Thymus (tissue), 11 donors: ENCODE data around the gene PHIP. TPM values are rescaled to one million over a fixed set of nuclear protein-coding genes. Genes with fewer than 3 reads are reported as not detected.
"Not testable (repeated sequence)": the region's sequence is repeated elsewhere in the genome, so short reads cannot be mapped to it uniquely, and the experiment has no call there.

Experiments used
- DNase-seq, 9 donors: peaks; one replicate each; pipeline ENCODE4 v3.0.0-alpha.2; 2013; ENCODE audit warnings: low spot score in 9 of 9, low read depth in 6 of 9, missing footprints in 1 of 9
- H3K27ac ChIP-seq, 2 donors: one replicate each; pipeline ENCODE4 v1.5.1; 2013; ENCODE audit warnings: control low read depth in 1 of 2, low read depth in 1 of 2, low read length in 1 of 2, mild to moderate bottlenecking in 1 of 2, moderate library complexity in 1 of 2
- H3K27me3 ChIP-seq, 2 donors: one replicate each; pipeline ENCODE4 v1.5.1; 2013; ENCODE audit warnings: low read length in 1 of 2; ENCODE audit not compliant: control insufficient read depth in 2 of 2, insufficient read depth in 1 of 2
- H3K36me3 ChIP-seq, 2 donors: one replicate each; pipeline ENCODE4 v1.5.1; 2013; ENCODE audit warnings: low read length in 1 of 2, mild to moderate bottlenecking in 1 of 2, moderate library complexity in 1 of 2; ENCODE audit not compliant: control insufficient read depth in 2 of 2, insufficient read depth in 2 of 2
- H3K4me1 ChIP-seq, 2 donors: one replicate each; pipeline ENCODE4 v1.5.1; 2013; ENCODE audit warnings: low read length in 2 of 2; ENCODE audit not compliant: control insufficient read depth in 2 of 2, insufficient read depth in 2 of 2
- H3K4me3 ChIP-seq, 2 donors: one replicate each; pipeline ENCODE4 v1.5.1; 2013; ENCODE audit warnings: low read length in 2 of 2, control low read depth in 1 of 2, mild to moderate bottlenecking in 1 of 2
- H3K9me3 ChIP-seq, 2 donors: one replicate each; pipeline ENCODE4 v1.5.1; 2013; ENCODE audit warnings: low read length in 1 of 2, mild to moderate bottlenecking in 1 of 2; ENCODE audit not compliant: control insufficient read depth in 2 of 2, insufficient read depth in 1 of 2
- WGBS: extraction: QIAGEN DNeasy Blood & Tissue Kit; methylation state at CpG from one replicate; pipeline ENCODE4 v1.1.7; 2013; 5-methylcytosine and 5-hydroxymethylcytosine counted together
- polyA plus RNA-seq: library from polyadenylated mRNA; stranded (reverse); fragments of 200-250 nt; gene quantifications from one replicate; pipeline ENCODE4 v1.2.3, GENCODE V29; 2013
- total RNA-seq: library from RNA; stranded (reverse); fragments of 120-200 nt; gene quantifications from one replicate; pipeline ENCODE4 v1.2.4, GENCODE V29; 2013
- donor health status: healthy.

The PHIP gene
- total and polyA plus RNA-seq, 2 donors = 16.8 to 25.5 TPM

DNA sequence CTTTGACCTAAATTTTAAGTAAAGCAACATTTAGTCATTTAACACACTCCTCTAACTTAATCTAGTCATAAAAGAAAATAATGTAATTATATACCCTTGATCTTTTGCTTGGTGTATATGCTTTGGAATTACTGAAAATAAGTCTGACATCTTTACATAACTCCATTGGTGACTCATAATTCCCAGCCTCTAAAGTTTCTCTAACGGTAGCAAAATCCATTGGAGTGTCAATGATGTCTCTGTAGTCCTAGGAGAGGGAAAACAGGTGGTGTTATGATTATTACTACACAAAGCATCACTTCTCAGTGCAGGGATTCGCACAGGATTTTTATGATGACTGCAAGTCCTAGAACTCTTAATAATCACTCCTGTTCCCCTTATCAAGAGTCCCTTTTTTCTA lies 130.5 kb downstream of the PHIP start:
- WGBS = 97% methylated on average over 2 of the region's 2 CpGs
- Histone ChIP-seq H3K36me3 (peaks cover 16 to 77% of the 10 kb centered on the region in 2 donors), H3K4me3 (no peak overlapping the region), H3K4me1 (no peaks in the 10 kb centered on the region), H3K27me3 (no peaks in the 10 kb centered on the region), H3K9me3 (peaks cover 3 to 13% of the 10 kb centered on the region in 2 donors), H3K27ac (no peak overlapping the region)
- no peak for DNase-seq

DNA sequence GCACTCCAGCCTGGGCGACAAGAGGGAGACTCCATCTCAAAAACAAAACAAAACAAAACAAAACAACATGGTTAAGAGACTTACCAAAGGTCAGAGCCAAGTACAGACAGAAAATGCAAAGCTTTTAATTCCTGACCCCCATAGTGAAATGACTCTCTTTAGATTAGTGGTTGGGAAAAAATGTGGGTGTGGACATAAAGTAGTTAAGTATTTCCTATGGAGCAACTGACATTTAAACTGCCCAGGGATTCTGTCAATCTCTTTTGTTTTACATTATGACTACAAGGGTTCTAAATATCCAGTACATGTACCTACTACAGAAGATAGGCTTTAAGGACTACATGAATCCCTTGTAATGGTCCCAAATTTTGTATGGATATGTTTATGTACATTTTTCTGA lies 135.6 kb downstream of the PHIP start:
- Histone ChIP-seq H3K9me3 (no peaks in the 10 kb centered on the region), H3K4me3 (no peak overlapping the region), H3K27me3 (no peaks in the 10 kb centered on the region), H3K4me1 (no peaks in the 10 kb centered on the region), H3K27ac (no peak overlapping the region), H3K36me3 (peaks cover 11 to 55% of the 10 kb centered on the region in 2 donors)
- DNase-seq = no peak
- WGBS = 98% methylated on average over 1 of the region's 1 CpG

GRCh38 chr6:78936515-78936914 lies 141.5 kb downstream of the PHIP start:
- H3K9me3 ChIP-seq = no peaks in the 10 kb centered on the region
- DNase-seq = no peak
- H3K4me3 ChIP-seq = no peak overlapping the region
- WGBS = 97% methylated on average over 2 of the region's 2 CpGs
- H3K27ac ChIP-seq = no peak overlapping the region
- H3K27me3 ChIP-seq = no peaks in the 10 kb centered on the region
- H3K4me1 ChIP-seq = no peaks in the 10 kb centered on the region
- peaks cover 4 to 14% of the 10 kb centered on the region in 2 donors for H3K36me3 ChIP-seq

DNA sequence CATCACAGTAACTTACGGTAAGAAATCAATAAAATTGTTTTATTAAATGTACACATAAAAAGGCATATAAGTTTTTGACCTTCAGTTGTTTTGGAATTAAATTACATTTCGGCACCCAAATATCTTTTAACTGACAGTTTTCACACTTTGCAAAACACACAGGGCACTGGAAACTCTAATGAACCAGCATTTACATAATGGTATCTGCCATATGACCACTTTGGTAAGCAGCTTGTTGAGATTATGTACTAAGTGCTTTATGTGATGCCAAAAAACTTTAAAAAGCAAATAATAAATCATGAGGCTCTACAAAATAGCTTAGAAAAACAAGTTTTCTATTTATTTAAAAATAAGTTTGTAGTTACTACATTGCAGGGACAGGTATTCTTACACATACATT lies 142.5 kb downstream of the PHIP start:
- Histone ChIP-seq H3K36me3 (peaks cover under 1 to 5% of the 10 kb centered on the region in 2 donors), H3K9me3 (no peaks in the 10 kb centered on the region), H3K27me3 (no peaks in the 10 kb centered on the region), H3K27ac (no peak overlapping the region), H3K4me1 (no peaks in the 10 kb centered on the region), H3K4me3 (no peak overlapping the region)
- WGBS = 99% methylated on average over 2 of the region's 2 CpGs
- no peak for DNase-seq

- Histone ChIP-seq H3K36me3 (no peaks in the 10 kb centered on the region), H3K4me3 (no peak overlapping the region), H3K27me3 (no peaks in the 10 kb centered on the region), H3K27ac (no peak overlapping the region), H3K9me3 (no peaks in the 10 kb centered on the region), H3K4me1 (no peaks in the 10 kb centered on the region)
- no peak for DNase-seq
- WGBS = 94% methylated on average over 3 of the region's 3 CpGs
Measured at GRCh38 chr6:78925317-78925716, 152.7 kb downstream of the PHIP start.

DNA sequence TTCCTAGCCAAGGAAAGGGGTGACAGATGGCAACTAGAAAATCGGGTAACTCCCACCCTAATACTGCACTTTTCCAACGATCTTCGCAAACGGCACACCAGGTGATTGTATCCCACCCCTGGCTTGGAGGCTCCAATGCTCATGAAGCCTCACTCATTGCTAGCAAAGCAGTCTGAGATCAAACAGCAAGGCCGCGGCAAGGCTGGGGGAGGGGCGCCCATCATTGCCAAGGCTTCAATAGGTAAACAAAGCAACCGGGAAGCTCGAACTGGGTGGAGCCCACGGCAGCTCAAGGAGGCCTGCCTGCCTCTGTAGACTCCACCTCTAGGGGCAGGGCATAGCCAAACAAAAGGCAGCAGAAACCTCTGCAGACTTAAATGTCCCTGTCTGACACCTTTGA lies 156.9 kb downstream of the PHIP start:
- H3K27ac ChIP-seq, H3K4me3 ChIP-seq, DNase-seq, H3K27me3 ChIP-seq, H3K36me3 ChIP-seq, H3K9me3 ChIP-seq, H3K4me1 ChIP-seq: not testable (repeated sequence)
- WGBS = 93% methylated on average over 10 of the region's 10 CpGs

- no peaks in the 10 kb centered on the region for H3K4me1 ChIP-seq
Measured at GRCh38 chr6:78917788-78918187, 160.3 kb downstream of the PHIP start.

DNA sequence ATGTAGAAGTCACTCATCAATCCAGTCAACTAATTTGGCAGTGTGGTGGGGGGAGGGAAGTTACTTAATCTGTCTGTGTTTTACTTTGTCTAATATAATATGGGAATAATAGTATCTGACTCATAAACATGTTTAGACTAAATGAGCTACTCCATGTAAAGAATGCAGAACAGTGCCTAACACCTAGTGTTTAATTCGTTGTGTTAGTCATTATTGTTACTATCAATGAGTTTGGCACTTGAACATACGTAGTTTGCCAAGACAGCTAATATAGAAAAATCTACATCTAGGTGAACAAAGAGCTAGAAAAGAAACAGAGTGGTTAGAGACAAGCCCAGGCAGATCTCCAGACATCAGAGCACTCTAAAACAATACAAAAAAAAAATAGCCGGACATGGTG lies 161.6 kb downstream of the PHIP start:
- H3K27me3 ChIP-seq = peaks cover 0 to under 1% of the 10 kb centered on the region in 2 donors
- no peaks in the 10 kb centered on the region for H3K36me3 ChIP-seq
- H3K4me1 ChIP-seq = no peaks in the 10 kb centered on the region
- 95% methylated on average over 3 of the region's 3 CpGs for WGBS
- H3K9me3 ChIP-seq = peaks cover 0 to 2% of the 10 kb centered on the region in 2 donors
- no peak overlapping the region for H3K27ac ChIP-seq
- no peak overlapping the region for H3K4me3 ChIP-seq
- no peak for DNase-seq

More at GRCh38 chr6:78917788-78918187, 160.3 kb downstream of the PHIP start:
- Histone ChIP-seq H3K9me3 (peaks cover 0 to 2% of the 10 kb centered on the region in 2 donors), H3K36me3 (no peaks in the 10 kb centered on the region), H3K4me3 (no peak overlapping the region), H3K27me3 (no peaks in the 10 kb centered on the region), H3K27ac (no peak overlapping the region)
- DNase-seq = no peak
- 96% methylated on average over 1 of the region's 1 CpG for WGBS

DNA sequence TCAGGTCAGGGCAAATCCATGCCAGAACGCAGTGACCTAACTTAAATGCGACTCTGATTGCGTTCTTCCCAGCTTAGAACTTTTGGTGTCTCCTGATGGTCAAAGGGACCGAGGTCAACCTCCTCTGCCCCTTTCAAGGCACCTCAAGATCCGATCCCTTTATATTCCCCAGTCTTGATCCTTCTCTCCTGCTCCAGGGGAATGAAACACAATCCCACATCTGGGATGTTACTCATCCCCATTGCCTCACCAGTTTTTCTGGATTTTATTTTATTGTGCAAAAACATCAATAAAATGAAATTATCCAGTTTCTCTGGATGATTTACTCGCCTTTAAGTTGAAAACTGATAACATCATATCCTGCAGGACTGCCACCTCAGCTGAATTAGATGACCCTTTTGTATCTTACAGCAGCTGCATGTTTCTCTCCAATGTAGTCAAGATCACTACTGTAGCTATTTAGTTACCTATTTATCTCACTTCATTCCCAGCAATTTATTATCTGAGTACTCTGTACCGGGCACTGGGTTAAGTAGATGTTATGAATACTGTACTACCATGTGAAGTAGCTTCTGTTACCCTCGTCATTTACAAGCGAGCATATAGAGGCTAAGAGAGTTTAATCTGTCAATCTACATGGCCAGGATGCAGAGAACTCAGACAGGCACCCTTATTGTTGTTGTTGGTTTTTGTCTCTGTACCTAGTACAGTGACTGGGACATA lies 166.7 kb downstream of the PHIP start:
- H3K4me3 ChIP-seq = no peak overlapping the region
- peaks cover 3 to 7% of the 10 kb centered on the region in 2 donors for H3K4me1 ChIP-seq
- H3K27me3 ChIP-seq = peaks cover 5 to 17% of the 10 kb centered on the region in 2 donors
- no peak overlapping the region for H3K27ac ChIP-seq
- H3K9me3 ChIP-seq = no peaks in the 10 kb centered on the region
- DNase-seq = no peak
- no peaks in the 10 kb centered on the region for H3K36me3 ChIP-seq
- 84% methylated on average over 9 of the region's 9 CpGs for WGBS
